Ovary (tissue), 9 donors: Measurements from ENCODE around the gene RSF1. TPM values are rescaled to one million over a fixed set of nuclear protein-coding genes. Genes with fewer than 3 reads are reported as not detected.

Experiments used
- DNase-seq, 5 donors: peaks; one replicate each; pipeline ENCODE4 v3.0.0-alpha.2; 2019 to 2020
- H3K27ac ChIP-seq, 2 donors: fragments of 200-600 bp; one replicate each; pipeline versions ENCODE4 v1.5.1 to v1.8.0; 2019 to 2022
- H3K27me3 ChIP-seq: fragments of 200-600 bp; one replicate; pipeline ENCODE4 v1.8.0; 2022
- H3K36me3 ChIP-seq: fragments of 200-600 bp; sonication (generic); one replicate; pipeline ENCODE4 v1.5.1; 2019
- H3K4me1 ChIP-seq: one replicate; pipeline ENCODE4 v1.8.1; 2013; ENCODE audit warnings: mild to moderate bottlenecking, moderate library complexity; ENCODE audit not compliant: insufficient read depth
- H3K4me3 ChIP-seq: fragments of 200-600 bp; sonication (generic); one replicate; pipeline ENCODE4 v1.5.1; 2017
- H3K9me3 ChIP-seq, 2 donors: fragments of 200-600 bp in 1 of 2; sonication (generic) in 1 of 2; one replicate each; pipeline versions ENCODE4 v1.5.1 to v1.8.1; 2013 to 2019; ENCODE audit warnings: mild to moderate bottlenecking in 1 of 2, moderate library complexity in 1 of 2
- CTCF ChIP-seq, 3 donors: fragments of 450-650 bp in 2 of 3; fragments of 200-600 bp in 1 of 3; IDR thresholded peaks; one replicate each; pipeline versions ENCODE4 v1.5.1 to v1.8.0; 2016 to 2022; ENCODE audit warnings: antibody characterized with exemption in 3 of 3, mild to moderate bottlenecking in 1 of 3
- EP300 ChIP-seq: sonication (generic); formaldehyde crosslinking; IDR thresholded peaks from one replicate; pipeline ENCODE4 v1.6.1; 2017; ENCODE audit warnings: antibody characterized with exemption
- POLR2A ChIP-seq: fragments of 450-650 bp; IDR thresholded peaks from one replicate; pipeline ENCODE4 v1.6.1; 2017; ENCODE audit warnings: antibody characterized with exemption, mild to moderate bottlenecking, moderate library complexity
- WGBS, 3 donors: extraction: QIAGEN DNeasy Blood & Tissue Kit in 1 of 3; methylation state at CpG; one replicate each; pipeline versions ENCODE4 v1.1.5 to v1.1.7; 2013 to 2017; 5-methylcytosine and 5-hydroxymethylcytosine counted together
- intact Hi-C, 4 donors: fragments of 100-400 bp; cut with DNase I; formaldehyde crosslinking; loops; one replicate each; pipeline versions ENCODE4 v1.11.0 to v1.15.1; 2022 to 2023
- polyA plus RNA-seq, 2 donors: library from polyadenylated mRNA; stranded (reverse); fragments of 200-250 nt in 1 of 2; fragments of 350-450 nt in 1 of 2; fragmentation: Illumina TruSeq in 1 of 2; extraction: RNeasy Lipid Tissue Mini Kit (QIAGEN cat#74804) in 1 of 2; gene quantifications; one replicate each; pipeline ENCODE4 v1.2.3, GENCODE V29; 2013 to 2014
- total RNA-seq, 7 donors: library from RNA; depleted of rRNA in 2 of 7; stranded (reverse); fragments of >200 nt in 2 of 7; fragmentation: NEBNext Ultra II Directional in 3 of 7; extraction: Animal tissue kit (Norgen Biotek cat#: 25700) in 3 of 7; gene quantifications; one replicate each; pipeline versions ENCODE4 v1.1.0 to v1.2.4, GENCODE V29; 2016 to 2023
- donor health status: DM: no; HTN: no; CAD: no; lungs with moderate emphysema.
- donor health status: DM: no; HTN: no; CAD: no.
- donor health status: Bipolar disorder and iron deficiency.
- donor health status: DM: yes; HTN: yes; CAD: no.
- donor health status: DM: no; HTN: no; CAD: no.
- donor health status: DM: yes; HTN: yes; CAD: no.

The RSF1 gene
- total and polyA plus RNA-seq, 9 donors = 14.8 to 89.2 (median 76.4) TPM

- Histone ChIP-seq H3K27ac (no peak overlapping the region), H3K4me1 (peaks cover 9% of the 10 kb centered on the region), H3K4me3 (no peak overlapping the region), H3K36me3 (no peaks in the 10 kb centered on the region), H3K27me3 (no peaks in the 10 kb centered on the region), H3K9me3 (no peaks in the 10 kb centered on the region)
- intact Hi-C loops = no loop called here
- TF ChIP-seq CTCF (IDR thresholded peaks at IDR 0.05) = no peak
- no peak for TF ChIP-seq EP300
- TF ChIP-seq POLR2A = no peak
- no peak for DNase-seq
- WGBS, 3 donors = 29 to 37% (median 31%) methylated on average over 2 of the region's 2 CpGs
Measured at GRCh38 chr11:77775936-77776335, 44.6 kb downstream of the RSF1 start.

- peaks cover 7% of the 10 kb centered on the region for H3K4me1 ChIP-seq
- no peaks in the 10 kb centered on the region for H3K9me3 ChIP-seq
- intact Hi-C loops = no loop called here
- DNase-seq = no peak
- no peaks in the 10 kb centered on the region for H3K27me3 ChIP-seq
- no peak overlapping the region for H3K27ac ChIP-seq
- H3K36me3 ChIP-seq = no peaks in the 10 kb centered on the region
- H3K4me3 ChIP-seq = no peak overlapping the region
- WGBS, 3 donors = 75 to 79% (median 76%) methylated on average over 4 of the region's 4 CpGs
- TF ChIP-seq EP300 = no peak
- TF ChIP-seq POLR2A = no peak
- no peak for TF ChIP-seq CTCF (IDR thresholded peaks at IDR 0.05)
Measured at GRCh38 chr11:77771135-77771534, 49.4 kb downstream of the RSF1 start.

GRCh38 chr11:77770629-77771028 lies 49.9 kb downstream of the RSF1 start:
- H3K9me3 ChIP-seq = no peaks in the 10 kb centered on the region
- no peak for DNase-seq
- H3K36me3 ChIP-seq = no peaks in the 10 kb centered on the region
- no peak overlapping the region for H3K4me3 ChIP-seq
- intact Hi-C loops = no loop called here
- TF ChIP-seq CTCF (IDR thresholded peaks at IDR 0.05) (no peak), EP300 (no peak), POLR2A (no peak)
- no peak overlapping the region for H3K27ac ChIP-seq
- peaks cover 3% of the 10 kb centered on the region for H3K4me1 ChIP-seq
- no peaks in the 10 kb centered on the region for H3K27me3 ChIP-seq

GRCh38 chr11:77762426-77762825 lies 58.1 kb downstream of the RSF1 start:
- H3K4me3 ChIP-seq = no peak overlapping the region
- H3K27ac ChIP-seq = no peak overlapping the region
- no peaks in the 10 kb centered on the region for H3K9me3 ChIP-seq
- no peaks in the 10 kb centered on the region for H3K36me3 ChIP-seq
- TF ChIP-seq EP300 = no peak
- TF ChIP-seq CTCF (IDR thresholded peaks at IDR 0.05) = no peak
- no peaks in the 10 kb centered on the region for H3K4me1 ChIP-seq
- DNase-seq = no peak
- intact Hi-C loops = no loop called here
- H3K27me3 ChIP-seq = no peaks in the 10 kb centered on the region

- TF ChIP-seq POLR2A (no peak), CTCF (IDR thresholded peaks at IDR 0.05) (no peak), EP300 (no peak)
- no peaks in the 10 kb centered on the region for H3K9me3 ChIP-seq
- no peaks in the 10 kb centered on the region for H3K36me3 ChIP-seq
- no peak for DNase-seq
- no peaks in the 10 kb centered on the region for H3K27me3 ChIP-seq
- intact Hi-C loops = no loop called here
- no peak overlapping the region for H3K27ac ChIP-seq
- WGBS, 3 donors = 76 to 80% (median 76%) methylated on average over 3 of the region's 3 CpGs
- no peaks in the 10 kb centered on the region for H3K4me1 ChIP-seq
- H3K4me3 ChIP-seq = no peak overlapping the region
Measured at GRCh38 chr11:77761491-77761890, 59.0 kb downstream of the RSF1 start.
